ENCODE results near the gene MFAP2.

The MFAP2 gene

DNA sequence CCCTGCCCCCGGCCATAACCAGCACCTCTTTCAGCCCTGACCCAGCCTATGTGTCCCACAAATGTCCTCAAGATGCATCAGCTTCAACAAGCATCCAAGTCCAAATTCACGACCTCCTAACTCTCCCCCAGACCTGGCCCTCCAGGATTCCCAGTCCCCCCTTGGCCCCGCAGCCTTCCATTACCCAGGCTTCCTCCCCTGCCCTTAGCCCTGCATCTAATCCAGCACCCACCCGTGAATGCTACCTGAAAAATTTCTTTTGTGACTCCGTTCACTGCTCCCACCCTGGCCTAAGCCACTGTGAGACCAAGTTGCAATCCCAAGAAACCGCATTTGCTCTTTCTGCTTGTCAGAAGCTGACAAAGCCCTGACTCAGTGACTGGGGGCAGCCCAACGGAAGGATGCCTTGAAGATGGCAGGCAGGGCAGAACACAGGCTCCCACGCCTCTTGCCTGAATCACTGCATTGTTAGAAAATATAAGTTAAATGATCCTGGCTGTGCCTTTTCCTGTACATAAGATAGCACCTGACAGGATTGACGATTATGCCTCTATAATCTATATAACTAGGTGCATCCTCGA, 939 bp upstream of the MFAP2 start:
- no peak for DNase-seq (ENCODE audit: low read depth in 1 of 2, low spot score in 1 of 2)

DNA sequence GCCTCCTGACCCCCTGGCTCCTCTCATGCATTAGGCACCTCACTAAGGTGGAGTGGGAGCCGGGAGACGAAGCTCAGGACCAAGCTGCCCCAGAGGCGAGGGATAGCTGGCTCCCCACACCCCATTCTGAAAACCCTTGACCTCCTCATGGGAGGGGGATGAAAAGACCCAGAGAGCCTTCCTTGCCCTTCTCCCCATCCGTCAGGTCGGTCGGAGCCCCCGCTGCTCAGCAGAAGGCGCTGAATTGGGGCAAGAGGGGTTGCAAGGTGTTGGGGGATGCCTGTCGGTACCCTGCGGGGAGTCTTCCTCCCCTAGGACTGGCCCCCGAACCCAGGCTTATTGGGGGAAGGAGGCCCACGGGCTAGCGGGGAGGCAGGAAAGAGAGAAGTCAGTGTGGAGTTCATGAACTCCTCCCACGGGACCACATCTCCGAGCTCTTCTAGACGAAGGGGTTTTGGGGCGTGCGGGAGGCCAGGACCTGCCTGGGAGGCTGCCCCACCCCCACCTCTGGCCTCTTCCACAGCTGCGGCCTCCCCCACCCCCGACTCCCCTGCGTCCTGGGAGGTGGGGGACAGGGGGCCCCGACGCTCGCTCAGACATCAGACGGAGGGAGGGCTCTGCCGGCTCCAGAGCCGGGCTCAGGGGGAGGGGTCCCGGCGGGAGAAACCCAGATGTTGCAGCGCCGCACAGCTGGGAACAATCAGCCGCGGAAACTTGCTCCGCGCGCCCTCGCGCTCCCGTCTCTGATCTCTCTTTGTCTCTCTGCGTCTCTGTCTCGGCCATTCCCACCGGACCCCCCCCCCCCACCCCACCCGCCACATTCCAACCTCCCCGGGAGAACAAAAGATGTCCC, 719 bp downstream of the MFAP2 start:
- no peak for DNase-seq (ENCODE audit: low read depth in 1 of 2, low spot score in 1 of 2)

DNA sequence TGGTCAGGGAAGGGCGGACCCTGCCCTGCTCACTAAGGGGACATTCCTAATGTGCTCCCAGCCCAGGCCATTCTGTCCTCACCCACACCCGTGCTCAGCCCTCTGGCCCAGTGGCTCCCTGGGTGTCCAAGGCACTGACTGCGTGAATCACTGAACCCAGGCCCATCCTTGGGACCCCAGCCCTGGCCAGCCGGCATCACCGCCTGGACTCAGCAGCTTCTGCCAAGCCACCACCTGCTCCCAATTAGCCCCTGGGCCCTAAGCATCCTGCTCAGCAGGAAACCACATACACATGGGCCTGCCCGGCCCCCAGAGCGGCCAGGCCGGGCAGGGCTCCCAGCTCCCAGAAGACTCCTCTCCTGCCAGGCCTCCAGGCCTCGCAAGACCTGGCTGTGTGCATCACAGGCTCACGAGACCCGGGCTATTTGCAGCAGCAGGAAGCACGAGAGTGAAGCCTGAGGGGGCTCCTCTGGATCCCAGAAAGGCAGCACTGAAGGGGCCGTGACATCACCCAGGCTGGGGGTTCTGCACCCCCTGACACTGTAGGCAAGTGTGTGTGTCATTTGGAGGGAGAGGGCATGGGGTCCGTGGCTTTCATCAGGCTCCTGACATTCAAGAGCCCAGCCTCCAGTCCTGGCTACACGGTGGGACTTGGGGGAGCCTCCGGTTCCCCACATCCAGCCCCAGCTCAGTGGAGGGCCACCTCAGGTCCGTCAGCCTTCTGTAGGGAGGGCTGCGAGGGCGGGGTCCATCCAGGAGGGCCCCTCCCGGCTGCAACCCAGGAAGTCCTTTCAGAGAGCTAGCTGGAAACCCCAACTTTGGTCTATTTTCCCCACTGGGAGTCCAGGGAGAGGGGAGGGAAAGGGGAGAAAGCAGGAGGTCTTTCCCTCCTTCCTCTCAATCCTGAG, 1.6 kb downstream of the MFAP2 start:
- no peak for DNase-seq (ENCODE audit: low read depth in 1 of 2, low spot score in 1 of 2)

GRCh38 chr1:16978139-16978538, 2.3 kb downstream of the MFAP2 start:
- no peak for DNase-seq (ENCODE audit: low read depth in 1 of 2, low spot score in 1 of 2)

DNA sequence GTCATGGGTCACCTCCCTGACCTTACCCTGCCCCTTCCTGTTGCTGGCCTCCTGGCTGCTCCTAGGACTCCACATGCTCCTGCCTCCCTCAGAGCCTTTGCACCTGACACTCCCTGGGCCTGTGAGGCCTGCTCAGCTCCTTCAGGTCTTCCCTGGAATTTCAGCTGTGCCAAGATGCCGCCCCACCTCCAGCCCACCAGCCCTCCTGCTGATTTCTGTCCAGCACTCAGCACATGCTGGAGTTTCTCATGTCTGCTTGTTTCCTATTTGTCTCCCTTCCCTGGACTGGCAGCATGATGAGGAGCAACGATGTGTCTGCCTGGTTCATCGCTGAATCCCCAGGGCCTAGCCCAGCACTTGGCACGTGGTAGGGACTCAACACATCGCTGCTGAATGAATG, 3.0 kb downstream of the MFAP2 start:
- no peak for DNase-seq (ENCODE audit: low read depth in 1 of 2, low spot score in 1 of 2)

DNA sequence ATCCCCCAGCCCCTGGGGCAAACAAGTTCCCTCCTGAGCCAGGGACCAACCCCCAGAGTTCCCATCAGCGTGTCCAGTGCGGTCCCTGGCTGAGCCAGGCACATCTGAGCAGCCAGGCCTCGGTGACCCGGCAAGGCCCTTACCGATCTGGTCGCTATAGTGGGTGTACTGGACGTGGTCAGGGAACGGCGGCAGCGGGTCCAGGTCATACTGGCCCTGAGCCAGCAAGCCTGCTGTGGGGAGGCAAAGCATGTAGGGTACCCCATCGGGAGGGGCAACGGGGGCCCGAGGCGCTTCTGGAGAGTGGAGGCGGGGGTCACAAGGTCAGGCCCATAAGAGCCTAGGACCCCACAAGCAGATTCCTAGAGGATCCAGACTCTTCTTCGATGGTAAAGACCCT, 3.5 kb downstream of the MFAP2 start:
- DNase-seq (ENCODE audit: low read depth in 1 of 2, low spot score in 1 of 2), result no peak

DNA sequence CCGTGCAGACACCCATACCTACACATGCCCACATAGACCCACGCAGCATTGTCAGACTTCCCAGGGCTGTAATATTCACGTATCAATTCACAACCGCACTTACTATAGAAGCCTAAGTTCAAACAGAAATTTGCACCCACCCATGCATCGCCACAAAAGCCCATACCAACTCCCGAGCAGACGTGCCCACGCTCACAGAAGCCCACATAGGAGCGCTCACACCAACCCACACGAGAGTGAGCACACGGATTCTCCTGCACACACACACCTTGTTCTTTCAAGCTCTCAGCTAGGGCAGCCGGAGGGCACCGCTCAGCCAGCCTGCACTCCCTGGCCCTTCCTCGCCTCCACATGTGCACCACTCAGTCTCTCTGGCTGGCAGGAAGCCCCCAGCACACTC, 4.6 kb downstream of the MFAP2 start:
- no peak for DNase-seq (ENCODE audit: low read depth in 1 of 2, low spot score in 1 of 2)

- DNase-seq (ENCODE audit: low read depth in 1 of 2, low spot score in 1 of 2), result no peak
These were observed 5.2 kb downstream of the MFAP2 start for GRCh38 chr1:16975211-16975610.

GRCh38 chr1:16973215-16973614, 7.2 kb downstream of the MFAP2 start:
- no peak for DNase-seq (ENCODE audit: low read depth in 1 of 2, low spot score in 1 of 2)

DNA sequence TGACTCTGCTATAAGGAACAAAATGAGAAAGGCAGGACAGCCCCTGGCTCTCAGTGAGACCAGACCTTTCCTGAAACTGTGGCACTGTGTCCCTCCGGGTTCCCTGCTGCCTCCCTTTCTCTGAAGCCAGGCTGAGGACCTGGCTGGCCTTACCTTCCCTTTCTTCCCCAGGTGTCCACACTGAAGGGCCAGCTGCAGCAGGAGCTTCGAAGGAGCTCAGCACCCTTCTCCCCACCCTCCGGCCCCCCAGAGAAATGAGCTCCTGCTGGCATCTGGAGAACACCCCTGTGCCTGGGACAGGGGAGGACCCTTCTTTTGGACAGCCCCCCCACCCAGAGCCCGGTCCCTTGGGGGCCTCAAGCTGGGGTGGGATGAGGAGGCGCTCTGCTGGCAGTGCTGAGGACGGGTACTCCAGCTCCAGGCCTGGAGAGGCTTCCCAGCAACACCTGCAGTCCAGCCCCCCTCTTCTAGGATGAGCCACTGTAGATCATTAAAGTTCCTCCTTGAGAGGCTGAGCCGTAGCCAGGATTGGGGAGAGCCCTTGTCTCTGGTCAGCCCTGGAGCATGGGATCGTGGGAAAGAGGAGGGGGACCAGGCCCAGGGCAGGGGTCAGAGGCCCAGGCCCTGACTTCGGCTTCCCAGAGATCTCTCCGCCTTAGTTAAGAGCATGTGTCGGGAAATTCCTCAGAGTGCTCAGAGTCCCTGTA, 8.1 kb downstream of the MFAP2 start:
- DNase-seq (ENCODE audit: low read depth in 1 of 2, low spot score in 1 of 2), result no peak

- DNase-seq (ENCODE audit: low read depth in 1 of 2, low spot score in 1 of 2), result no peak
These were observed 8.9 kb downstream of the MFAP2 start for GRCh38 chr1:16971341-16972188.

DNA sequence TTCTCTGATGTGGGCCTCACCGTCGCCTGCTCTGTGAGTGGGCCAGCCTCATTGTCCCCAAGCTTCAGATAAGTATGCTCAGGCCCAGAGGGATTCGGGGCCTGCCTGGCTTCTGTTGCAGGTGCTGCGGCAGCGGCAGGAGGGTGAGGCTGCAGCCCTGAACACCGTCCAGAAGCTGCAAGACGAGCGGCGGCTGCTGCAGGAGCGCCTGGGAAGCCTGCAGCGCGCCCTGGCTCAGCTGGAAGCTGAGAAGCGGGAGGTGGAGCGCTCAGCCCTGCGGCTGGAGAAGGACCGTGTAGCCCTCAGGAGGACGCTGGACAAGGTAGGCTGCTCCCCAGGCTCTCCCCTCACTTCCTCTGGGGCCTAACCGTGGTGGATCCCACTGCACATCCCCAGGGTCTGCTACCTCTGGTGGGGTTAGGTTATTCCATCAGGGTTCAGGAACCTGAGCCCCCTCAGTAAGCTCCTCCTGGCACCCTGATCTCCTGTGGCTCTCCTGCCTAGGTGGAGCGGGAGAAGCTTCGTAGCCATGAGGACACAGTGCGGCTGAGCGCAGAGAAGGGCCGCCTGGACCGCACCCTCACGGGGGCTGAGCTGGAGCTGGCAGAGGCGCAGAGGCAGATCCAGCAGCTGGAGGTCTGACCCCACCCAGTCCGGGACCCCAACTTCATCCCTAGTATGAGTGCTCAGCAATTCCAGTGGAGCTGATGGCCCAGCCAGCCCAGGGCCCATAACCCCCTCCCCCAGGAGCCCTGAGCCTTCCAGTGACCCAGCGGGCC, 10.1 kb downstream of the MFAP2 start:
- DNase-seq (ENCODE audit: low read depth in 1 of 2, low spot score in 1 of 2), result no peak

GRCh38 chr1:16969651-16970050, 10.8 kb downstream of the MFAP2 start:
- DNase-seq (ENCODE audit: low read depth in 1 of 2, low spot score in 1 of 2), result no peak

GRCh38 chr1:16969057-16969611, 11.3 kb downstream of the MFAP2 start:
- no peak for DNase-seq (ENCODE audit: low read depth in 1 of 2, low spot score in 1 of 2)

DNA sequence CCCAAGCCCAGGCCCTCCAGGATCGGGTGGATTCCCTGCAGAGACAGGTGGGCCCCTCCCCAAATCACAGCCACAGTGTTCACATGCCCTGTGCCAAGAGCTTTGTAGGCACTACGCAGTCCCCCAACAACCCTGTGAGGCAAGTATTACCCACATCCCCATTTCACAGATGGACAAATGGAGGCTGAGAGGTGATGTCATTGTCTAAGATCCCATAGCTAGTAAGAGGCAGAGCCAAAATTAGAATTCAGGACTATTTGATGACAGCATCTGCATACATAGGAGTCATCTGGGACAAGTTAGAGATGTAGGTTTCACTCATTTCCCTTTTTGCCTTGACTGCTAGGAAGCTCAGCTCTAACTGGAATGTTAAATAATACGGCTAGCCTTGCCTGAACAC, 12.0 kb downstream of the MFAP2 start:
- no peak for DNase-seq (ENCODE audit: low read depth in 1 of 2, low spot score in 1 of 2)

DNA sequence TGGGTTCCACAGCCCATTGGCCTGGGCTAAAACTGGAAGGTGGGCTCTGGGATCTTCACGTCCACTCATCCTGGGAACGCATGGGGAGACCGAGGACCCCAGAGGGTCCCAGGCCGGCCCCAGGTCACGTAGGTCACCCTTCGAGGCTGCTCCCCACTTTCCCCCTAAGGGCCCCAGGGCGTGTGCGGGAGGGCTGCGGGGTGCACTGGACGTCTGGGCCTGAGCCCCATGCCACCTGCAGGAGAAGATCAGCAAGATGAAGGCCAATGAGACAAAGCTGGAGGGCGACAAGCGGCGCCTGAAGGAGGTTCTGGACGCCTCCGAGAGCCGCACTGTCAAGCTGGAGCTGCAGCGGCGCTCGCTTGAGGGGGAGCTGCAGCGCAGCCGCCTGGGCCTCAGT, 12.5 kb downstream of the MFAP2 start:
- DNase-seq (ENCODE audit: low read depth in 1 of 2, low spot score in 1 of 2), result no peak

GRCh38 chr1:16967095-16967575, 13.3 kb downstream of the MFAP2 start:
- DNase-seq (ENCODE audit: low read depth in 1 of 2, low spot score in 1 of 2), result no peak

- DNase-seq (ENCODE audit: low read depth in 1 of 2, low spot score in 1 of 2), result no peak
These were observed 14.1 kb downstream of the MFAP2 start for GRCh38 chr1:16966282-16966681.

- no peak for DNase-seq (ENCODE audit: low read depth in 1 of 2, low spot score in 1 of 2)
These were observed 14.8 kb downstream of the MFAP2 start for GRCh38 chr1:16965486-16966067.
